Thyroid gland (tissue), 4 donors: ENCODE measurements around the gene GNAT2.

Source experiments
- POLR2A ChIP-seq, 2 donors: fragments of 450-650 bp; IDR thresholded peaks; one replicate each; pipeline ENCODE4 v1.6.1; 2017; ENCODE audit warnings: antibody characterized with exemption in 2 of 2, mild to moderate bottlenecking in 2 of 2, moderate library complexity in 1 of 2
- TF ChIP-seq, protein P1 (sequence below), 6 experiments: fragments of 200-600 bp in 3 of 6; fragments of 450-650 bp in 3 of 6; sonication (generic) in 3 of 6; IDR thresholded peaks; one replicate each; pipeline ENCODE4 v1.5.1; 2016 to 2019; ENCODE audit warnings: antibody characterized with exemption in 6 of 6, mild to moderate bottlenecking in 2 of 6, inconsistent platforms in 1 of 6, moderate library complexity in 1 of 6

DNA sequence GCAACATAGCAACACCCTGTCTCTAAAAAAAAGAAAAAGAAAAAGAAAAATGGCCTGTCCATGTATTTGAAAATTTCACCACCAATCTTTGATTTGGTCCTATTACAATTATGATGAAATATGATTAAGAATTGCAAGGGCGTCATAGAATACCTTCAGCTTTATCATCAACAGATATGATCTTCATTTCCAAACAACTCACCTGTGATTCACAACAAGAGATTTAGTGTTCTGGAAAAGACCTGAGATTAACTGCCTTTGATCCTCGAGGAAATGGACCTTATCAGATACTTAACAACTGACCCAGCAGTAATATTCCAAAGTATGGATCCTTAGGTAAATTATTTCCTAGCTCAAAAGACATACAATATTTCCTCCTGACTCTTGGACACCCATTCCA, 33.0 kb upstream of the GNAT2 start:
- no peak for TF ChIP-seq POLR2A (IDR thresholded peaks at IDR 0.05)
- TF ChIP-seq, protein P1, sequence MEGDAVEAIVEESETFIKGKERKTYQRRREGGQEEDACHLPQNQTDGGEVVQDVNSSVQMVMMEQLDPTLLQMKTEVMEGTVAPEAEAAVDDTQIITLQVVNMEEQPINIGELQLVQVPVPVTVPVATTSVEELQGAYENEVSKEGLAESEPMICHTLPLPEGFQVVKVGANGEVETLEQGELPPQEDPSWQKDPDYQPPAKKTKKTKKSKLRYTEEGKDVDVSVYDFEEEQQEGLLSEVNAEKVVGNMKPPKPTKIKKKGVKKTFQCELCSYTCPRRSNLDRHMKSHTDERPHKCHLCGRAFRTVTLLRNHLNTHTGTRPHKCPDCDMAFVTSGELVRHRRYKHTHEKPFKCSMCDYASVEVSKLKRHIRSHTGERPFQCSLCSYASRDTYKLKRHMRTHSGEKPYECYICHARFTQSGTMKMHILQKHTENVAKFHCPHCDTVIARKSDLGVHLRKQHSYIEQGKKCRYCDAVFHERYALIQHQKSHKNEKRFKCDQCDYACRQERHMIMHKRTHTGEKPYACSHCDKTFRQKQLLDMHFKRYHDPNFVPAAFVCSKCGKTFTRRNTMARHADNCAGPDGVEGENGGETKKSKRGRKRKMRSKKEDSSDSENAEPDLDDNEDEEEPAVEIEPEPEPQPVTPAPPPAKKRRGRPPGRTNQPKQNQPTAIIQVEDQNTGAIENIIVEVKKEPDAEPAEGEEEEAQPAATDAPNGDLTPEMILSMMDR (IDR thresholded peaks at IDR 0.05), result no peak
